Activated CD4-positive, alpha-beta T cell treated with anti-CD3 and anti-CD28 coated beads, Interleukin-2, amount 50 U/mL, for 24 hours (primary cell): ENCODE measurements around the gene NWD2.
"Not testable (repeated sequence)": the region's sequence is repeated elsewhere in the genome, so short reads cannot be mapped to it uniquely, and the experiment has no call there.

Experiments
- DNase-seq, 2 donors: peaks; one replicate each; pipeline ENCODE4 v3.0.0-alpha.2; 2020; ENCODE audit warnings: low read depth in 1 of 2, low spot score in 1 of 2

The NWD2 gene

DNA sequence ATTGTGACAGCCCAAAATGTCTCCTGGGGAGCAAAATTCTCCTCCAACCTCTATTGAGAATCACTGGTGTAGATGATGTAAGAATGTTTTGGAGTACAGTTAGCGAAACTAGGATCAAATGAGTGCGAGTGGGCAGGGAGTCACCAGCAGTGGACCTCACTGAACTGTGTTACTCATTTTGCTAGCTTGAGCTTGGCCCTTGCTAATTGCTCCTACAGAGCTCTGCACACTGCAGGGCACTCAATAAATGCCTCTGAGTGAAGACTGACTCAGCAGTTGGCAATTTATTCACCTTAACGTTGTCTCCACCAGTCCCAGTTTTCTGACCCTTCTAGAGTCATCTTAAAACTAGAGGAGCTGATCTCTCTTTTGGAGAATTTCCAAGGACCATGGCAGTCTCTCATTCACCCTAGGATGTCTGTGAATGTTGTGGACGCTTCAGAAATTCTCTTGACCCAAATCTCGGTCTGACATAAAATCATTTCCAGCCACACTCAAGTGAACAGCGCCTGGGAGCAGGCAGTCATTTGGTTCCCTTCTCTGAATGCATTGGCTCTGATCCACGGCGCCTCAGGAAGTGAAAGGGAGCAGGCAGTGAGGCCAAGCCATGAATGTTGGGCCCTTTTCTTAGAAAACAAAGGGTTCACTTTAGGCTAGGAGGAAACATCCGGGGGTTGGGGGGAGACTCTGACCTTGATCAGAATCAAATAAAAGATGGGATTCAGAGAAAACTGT, 148.1 kb downstream of the NWD2 start:
- DNase-seq = no peak

DNA sequence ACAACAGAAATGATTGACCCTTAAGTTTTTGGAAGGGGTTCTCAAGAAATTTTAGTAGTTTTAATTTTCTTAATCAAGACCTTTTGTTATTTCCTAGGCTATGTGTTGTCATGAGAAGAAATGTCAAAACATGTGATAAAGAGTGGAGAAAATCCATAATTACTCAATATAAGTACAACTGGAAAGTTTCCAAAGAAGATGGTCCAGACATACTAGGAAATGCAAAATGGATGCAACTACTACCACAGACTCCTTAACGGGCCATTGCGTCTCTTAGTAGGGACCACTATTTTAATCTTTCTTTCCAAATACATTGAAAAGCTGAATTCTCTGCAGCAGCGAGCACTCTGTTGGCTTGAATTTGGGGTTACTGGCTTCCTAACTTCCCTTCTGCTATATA, 148.8 kb downstream of the NWD2 start:
- DNase-seq = no peak

DNA sequence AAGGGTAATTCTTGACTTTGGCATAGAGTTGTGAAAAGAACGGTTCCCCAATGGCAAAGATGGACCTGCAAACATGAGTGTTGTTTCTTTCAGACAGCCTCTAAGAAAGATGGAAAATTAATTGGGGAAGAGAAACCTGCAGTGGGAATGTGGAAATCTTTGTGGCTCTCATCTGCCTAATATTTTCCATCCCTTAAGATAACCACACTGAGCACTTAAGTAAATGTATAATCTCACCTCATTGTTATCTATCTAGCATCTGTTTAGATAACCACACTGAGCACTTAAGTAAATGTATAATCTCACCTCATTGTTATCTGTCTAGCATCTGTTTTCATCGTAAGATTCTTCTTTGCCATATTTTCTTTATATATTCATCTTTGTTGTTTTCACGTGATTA, 149.3 kb downstream of the NWD2 start:
- no peak for DNase-seq

DNA sequence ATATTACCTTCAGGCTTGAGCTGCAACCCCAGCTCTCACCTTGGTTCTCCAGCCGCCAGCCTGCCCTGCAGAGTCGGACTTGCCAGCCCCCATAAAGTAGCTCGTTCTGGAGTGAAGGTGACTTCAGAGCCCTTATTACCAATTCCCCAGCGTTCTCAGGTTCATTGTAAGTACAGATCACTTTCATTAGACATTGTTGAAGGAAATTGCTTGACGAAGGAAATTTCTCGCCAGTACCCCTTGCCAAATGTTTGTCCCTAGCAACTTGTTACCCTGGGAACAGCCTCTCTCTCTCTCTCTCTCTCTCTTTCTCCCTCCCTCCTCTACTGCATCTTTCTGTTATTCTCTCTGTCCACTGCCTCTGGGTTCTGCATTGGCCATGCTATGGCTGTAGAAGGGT, 153.0 kb downstream of the NWD2 start:
- no peak for DNase-seq

DNA sequence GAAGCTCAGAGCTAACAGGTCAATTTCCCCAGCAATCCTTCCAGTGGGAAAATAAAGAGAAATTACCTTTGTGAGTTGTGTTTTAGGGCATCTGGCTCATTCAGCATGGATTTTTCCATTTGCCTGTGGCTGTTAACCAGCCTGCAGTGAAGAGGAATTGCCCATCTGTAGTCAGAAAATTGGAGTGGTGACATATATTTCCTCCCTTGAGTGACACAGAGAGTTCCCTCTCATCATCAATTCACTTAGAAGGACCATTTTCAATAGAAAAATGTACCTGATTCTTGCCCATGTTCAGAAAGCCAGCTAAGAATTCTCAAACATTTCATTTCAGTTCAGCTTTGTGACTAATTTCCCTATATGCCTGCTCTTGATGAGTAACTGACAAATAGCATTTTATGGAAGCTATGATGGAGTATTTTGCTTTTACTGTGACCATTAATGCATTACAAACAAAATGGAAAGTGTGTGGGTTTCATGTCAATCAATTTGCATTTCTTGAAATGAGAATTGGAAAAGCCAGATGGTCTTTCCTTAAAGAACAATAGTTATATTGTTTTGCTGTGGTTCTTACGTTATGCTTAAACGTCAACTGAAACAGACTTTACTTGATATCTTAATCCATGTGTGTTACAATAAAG, 155.8 kb downstream of the NWD2 start:
- DNase-seq = no peak

DNA sequence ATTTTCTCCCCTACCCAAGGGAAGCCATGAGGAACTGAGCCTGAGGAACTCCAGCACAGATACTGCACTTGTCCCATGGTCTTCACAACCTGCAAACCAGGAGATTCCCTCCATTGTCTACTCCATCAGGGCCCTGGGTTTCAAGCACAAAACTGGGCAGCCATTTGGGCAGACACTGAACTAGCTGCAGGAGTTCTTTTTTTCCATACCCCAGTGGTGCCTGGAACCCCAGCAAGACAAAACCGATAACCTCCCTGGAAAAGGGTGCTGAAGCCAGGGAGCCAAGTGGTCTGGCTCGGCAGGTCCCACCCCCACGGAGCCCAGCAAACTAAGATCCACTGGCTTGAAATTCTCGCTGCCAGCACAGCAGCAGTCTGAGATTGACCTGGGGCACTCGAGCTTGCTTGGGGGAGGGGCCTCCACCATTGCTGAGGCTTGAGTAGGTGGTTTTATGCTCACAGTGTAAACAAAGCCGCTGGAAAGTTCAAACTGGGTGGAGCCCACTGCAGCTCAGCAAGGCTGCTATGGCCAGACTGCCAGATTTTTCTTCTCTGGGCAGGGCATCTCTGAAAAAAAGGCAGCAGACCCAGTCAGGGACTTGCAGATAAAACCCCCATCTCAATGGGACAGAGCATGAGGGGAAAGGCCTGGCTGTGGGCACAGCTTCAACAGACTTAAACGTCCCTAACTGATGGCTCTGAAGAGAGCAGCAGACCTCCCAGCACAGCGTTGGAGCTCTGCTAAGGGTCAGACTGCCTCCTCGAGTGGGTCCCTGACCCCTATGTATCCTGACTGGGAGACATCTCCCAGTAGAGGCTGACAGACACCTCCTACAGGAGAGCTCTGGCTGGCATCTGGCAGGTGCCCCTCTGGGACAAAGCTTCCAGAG, 163.6 kb downstream of the NWD2 start:
- not testable (repeated sequence) for DNase-seq

DNA sequence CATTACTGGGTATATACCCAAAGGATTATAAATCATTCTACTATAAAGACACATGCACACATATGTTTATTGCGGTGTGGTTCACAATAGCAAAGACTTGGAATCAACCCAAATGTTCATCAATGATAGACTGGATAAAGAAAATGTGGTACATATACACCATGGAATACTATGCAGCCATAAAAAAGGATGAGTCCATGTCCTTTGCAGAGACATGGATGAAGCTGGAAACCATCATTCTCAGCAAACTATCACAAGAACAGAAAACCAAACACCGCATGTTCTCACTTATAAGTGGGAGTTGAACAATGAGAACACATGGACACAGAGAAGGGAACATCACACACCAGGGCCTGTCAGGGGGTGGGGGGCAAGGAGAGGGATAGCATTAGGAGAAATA, 169.1 kb downstream of the NWD2 start:
- not testable (repeated sequence) for DNase-seq

DNA sequence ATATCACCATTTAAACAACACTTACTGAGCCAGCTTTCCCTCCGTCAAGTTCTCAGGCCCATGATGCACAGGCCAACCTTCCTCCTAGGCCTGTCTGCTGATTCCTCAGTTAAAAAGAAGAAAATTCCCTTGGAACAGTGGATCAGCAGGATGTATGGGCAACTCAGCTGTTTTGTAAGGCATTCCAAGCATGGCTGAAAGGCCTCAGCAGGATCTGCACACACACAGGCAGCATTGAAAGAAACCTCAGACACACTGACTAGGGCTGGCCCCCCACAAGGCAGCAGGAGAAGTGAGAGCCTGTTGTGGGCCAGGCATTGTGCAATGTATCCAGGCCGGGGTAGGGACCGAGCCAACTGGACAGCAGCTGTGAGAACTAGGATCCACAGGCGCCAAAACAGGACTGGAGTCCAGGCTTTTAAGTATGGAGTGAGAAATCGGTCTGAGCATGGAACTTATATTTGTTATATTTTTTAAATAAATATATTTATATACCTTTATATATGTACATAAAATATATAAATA, 171.4 kb downstream of the NWD2 start:
- DNase-seq = no peak

DNA sequence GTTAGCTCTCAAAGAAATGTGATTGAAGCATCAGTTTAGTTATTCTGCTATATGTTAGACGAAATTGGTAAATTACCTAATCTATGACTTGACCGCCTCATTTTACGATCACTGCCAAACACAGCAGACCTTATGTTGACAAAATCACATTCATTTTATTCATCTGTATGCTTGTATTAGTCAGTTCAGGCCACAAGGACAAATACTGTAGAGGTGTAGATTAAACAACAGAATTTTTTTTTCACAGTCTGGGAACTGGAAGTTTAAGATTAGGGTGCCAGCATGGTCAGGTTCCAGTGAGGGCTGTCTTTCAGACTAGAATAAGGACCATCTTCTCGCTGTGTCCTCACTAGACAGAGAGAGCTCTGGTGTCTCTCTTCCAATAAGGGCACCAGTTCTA, 177.1 kb downstream of the NWD2 start:
- no peak for DNase-seq

DNA sequence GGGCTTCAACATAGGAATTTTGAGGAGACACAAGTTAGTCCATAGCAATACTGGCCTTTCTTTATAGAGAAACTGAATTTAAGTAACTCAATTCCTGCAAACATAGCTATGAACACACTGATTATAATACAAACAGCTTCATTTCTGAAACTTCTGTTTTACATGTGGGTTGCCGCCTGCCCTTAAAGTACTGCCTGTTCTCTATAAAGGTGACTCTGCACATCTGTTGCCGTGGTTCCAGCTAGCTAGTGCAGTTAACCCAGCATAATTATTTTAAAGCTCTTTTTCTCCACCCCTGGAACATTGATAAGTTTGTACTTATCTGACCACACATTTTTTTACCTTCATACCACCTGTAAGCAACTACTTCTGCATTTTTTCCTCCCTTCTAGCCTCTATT, 177.6 kb downstream of the NWD2 start:
- no peak for DNase-seq

DNA sequence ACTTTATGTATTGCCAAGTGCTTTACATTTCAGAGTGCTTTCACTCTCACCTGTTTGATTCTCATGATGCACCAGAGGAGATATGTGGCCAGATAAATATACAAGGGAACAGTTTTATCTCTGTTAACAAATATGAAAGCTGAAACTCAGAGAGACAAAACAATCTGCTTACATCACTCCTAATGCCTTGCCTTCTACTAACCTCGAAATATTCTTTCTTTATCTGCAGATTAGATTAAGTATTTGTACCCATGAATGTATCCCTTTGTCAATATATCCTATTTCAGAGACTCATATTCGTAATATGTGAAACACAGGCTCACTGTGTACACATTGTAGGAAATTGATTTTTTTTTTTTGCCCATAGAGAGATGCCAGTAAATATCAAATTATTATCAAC, 178.1 kb downstream of the NWD2 start:
- DNase-seq = no peak

DNA sequence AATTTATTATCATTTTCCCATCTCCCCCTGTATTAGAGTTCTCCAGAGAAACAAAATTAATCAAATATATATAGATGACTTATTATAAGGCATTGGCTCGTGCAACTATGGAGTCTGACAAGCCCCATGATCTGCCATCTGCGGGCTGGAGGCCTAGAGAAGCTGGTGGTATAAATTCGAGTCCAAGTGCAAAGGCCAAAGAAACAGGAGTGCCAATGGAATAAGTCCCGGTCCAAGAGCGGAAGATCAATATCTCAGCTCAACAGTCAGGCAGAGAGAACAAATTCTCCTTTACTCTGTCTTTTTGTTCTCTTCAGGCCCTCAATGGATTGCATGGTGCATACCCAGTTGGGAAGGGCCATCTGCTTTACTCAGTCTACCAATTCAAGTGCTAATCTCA, 178.8 kb downstream of the NWD2 start:
- DNase-seq = no peak

DNA sequence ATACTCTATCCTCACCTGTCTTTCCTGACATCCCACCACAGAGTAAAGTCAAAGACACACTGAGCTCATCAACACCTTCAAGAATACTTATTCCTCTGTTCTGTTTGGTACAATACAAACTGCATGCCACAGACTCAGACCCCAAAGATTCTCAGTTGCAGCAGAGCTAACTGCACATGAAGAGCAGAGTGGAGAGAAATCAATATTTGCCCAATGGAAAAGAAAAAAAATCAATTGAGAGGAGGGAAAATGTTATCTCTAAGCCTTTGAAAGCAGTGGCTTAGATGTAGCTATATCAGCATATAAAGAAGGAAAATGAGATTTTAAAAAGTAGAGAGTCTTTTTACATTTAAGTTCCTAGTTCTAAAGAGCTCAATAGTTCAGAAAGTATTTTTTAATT, 180.2 kb downstream of the NWD2 start:
- DNase-seq = no peak

DNA sequence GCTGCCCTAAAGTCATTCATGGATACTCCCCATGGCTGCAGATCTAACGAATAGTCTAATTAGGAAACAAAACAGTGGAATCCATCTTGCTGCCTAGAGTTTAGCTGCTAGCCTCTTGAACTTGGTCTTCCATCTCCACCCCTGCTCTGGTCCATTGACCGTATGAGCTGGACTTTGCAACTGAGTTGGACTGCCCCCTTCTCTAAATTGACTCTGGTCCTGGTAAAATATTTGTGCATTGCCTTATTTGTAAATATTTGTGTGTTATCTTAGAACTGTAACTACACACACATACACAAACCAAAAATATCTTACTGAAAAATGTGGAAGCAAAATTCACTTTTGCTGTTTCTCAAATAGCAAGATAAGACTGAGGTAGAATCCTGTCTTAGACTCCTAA, 181.3 kb downstream of the NWD2 start:
- no peak for DNase-seq

DNA sequence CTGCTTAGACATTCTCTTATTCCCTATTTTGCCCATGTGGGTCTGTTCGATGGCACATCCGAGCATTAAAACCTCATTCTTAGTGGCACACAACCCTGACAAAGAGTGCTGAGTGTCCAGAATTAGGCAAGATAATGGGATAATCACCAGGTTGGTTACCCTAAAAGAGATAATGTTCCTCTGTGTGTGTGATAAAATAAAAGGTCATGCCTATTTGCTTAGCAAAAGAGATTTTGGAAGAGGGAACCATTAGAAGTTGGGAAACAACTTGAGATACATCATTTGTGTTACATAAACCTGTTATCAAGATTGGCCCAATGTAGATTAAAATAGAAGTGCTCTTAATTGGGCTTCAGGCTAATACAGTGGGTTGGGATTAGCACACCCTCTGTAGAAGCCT, 182.7 kb downstream of the NWD2 start:
- DNase-seq = no peak

DNA sequence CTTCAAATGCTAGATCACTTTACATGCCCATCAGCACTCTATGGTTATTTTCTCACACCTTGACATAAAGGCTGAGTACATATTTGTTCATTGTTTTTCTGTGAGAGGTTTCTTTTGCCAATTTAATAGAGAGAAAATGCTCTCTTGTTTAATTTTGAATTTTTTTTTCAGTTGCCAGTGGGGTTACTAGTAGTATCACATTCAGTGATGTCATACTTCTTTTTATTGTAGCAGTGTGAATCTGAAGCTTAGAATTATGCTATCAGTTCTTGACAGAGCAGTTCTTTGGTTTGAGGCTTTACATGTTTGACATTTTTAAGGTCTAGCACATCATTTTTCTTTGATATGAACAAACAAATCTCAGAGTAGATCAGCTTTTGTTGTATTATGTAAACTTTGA, 185.4 kb downstream of the NWD2 start:
- no peak for DNase-seq

DNA sequence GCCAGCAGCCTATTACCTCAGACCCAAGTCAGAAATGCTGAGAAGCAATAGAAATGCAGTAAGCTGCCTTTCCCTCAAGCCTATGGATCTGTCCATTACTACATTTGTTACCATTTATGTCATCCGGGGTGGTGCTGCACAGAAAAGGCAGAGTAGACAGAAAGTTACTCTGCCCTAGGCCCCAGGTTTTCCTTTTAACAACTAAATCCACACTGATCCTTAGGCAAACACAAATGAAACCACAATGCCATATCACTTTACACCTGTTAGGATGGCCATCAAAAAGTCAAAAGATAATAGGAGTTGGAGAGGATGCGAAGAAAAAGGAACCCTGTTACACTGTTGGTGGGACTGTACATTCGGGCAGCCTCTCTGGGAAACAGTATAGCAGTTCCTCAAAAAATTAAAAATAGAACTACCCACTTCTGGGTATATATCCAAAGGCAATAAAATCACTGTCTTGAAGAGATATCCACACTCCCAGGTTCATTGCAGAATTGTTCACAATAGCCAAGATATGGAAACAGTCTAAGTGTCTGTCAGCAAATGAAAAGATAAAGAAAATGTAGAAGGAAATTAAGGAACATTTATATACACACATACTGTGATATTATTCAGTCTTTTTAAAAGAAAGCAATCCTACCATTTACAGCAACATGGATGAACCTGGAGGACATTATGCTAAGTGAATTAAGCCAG, 186.3 kb downstream of the NWD2 start:
- DNase-seq = no peak

DNA sequence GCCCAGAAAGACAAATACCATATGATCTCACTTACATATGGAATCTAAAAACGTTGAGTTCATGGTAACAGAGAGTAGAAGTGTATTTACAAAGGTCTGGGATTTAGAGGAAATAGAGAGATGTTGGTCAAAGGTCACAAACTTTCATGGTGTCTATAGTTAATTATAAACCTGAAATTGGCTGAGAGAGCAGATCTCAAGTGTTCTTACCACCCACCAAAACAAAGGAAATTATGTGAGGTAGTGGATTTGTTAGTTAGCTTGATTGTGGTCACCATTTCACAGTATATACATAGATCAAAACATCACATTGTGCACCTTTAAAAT, 186.8 kb downstream of the NWD2 start:
- no peak for DNase-seq

DNA sequence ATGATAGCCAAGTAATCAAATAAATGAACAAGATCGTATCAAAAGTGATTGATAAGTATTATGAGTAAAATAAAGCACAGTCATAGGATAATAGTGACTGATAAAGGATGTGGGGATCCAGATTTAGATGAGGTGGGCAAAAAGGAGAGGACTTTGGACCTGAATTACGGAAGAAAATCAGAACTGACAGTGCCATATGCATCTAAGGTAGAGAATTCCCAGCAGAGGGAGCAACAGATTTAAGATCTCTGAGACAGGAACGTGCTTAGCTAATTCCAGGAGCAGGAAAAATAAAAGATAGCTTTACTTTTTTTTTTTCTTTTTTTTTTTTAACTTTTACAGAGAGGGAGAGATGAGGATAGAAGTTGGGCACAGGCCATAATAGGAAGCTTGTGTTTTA, 189.9 kb downstream of the NWD2 start:
- no peak for DNase-seq

DNA sequence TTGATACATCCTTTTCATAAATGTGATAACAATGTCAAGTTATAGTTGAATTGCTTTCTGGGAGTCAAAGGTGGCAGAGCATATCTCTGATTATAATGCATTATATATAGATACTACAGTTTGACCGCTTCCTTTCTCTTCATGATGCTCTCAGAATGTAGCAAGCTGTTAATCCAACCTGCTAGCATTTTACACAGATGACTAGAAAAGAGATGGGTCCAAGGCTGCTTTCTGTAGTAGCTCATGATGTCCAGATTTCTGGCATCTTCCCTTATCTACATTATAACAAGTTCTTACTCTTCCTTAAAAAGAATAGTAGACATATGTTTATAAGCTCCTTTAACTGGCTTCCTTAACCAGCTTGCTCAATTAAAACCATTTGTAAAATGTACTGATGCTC, 192.0 kb downstream of the NWD2 start:
- no peak for DNase-seq

DNA sequence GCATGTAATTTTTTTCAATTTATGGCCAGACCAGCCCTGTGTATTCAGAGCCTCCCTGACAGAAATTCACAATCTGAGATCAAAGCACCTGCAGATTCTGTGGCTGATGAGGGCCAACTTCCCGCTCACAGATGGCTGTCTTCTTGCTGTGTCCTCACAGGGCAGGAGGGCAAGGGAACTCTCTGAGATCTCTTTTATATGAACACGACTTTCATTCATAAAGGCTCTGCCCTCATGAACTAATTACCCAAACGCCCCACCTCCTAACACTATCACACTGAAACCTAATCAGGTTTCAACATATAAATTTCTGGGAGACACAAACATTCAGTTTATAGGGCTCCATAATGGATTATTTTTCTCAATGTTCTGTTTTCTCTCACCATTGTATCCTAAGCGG, 192.6 kb downstream of the NWD2 start:
- no peak for DNase-seq
